Measurements from ENCODE around the gene MICOS13. TPM values are rescaled to one million over a fixed set of nuclear protein-coding genes. Genes with fewer than 3 reads are reported as not detected.

The MICOS13 gene
- total RNA-seq, result 10 to 100 TPM; 54.6 to 62.1 TPM

- ChIA-PET CTCF (interaction anchor here (1.6 kb wide), 1 partner anchor 9 kb away, joined by 4 read pairs; the partner anchor contains the start of gene RPL36), POLR2A (no interaction called here)
These were observed at the start of gene MICOS13, which contains the start of gene HSD11B1L for GRCh38 chr19:5680437-5681368. Gene MICOS13, minus strand, starts transcription at chr19:5680516. Its CDS starts 30 bp downstream, at chr19:5680486. Gene HSD11B1L, plus strand, starts transcription at chr19:5681027. Its CDS starts 3,806 bp downstream, at chr19:5684833.

- CTCF ChIA-PET, result no interaction called here
- POLR2A ChIA-PET, result no interaction called here
These were observed 47.2 kb upstream of the MICOS13 start for GRCh38 chr19:5727453-5728050.

GRCh38 chr19:5719961-5720790 is 39.9 kb upstream of the MICOS13 start, which contains the start of the genes CATSPERD and LONP1:
Gene CATSPERD, plus strand, starts transcription at chr19:5720637. Its CDS starts 101 bp downstream, at chr19:5720738.
Gene LONP1, minus strand, starts transcription at chr19:5720146. Its CDS starts 14 bp downstream, at chr19:5720132.
- POLR2A ChIA-PET, result interaction anchor here (0.5 to 4.4 kb wide), 8 partner anchors 14 to 108 kb away, joined by 3 to 73 read pairs (median 10); partner anchors contain the start of genes DUS3L, RPL36, SAFB and SAFB2
- CTCF ChIA-PET, result interaction anchor here (0.9 to 3.5 kb wide), 7 partner anchors 18 to 83 kb away, joined by 3 to 30 read pairs (median 7); no protein-coding TSS in a partner anchor

GRCh38 chr19:5719274-5719960 is 39.1 kb upstream of the MICOS13 start:
- POLR2A ChIA-PET, result interaction anchor here (0.6 to 4.4 kb wide), 11 partner anchors 12 to 742 kb away, joined by 3 to 73 read pairs (median 12); partner anchors contain the start of genes DUS3L, NDUFA11, RPL36 and SAFB
- CTCF ChIA-PET, result interaction anchor here (0.9 to 3.5 kb wide), 6 partner anchors 10 to 85 kb away, joined by 4 to 30 read pairs (median 6); partner anchors contain the start of gene RPL36

- ChIA-PET CTCF (interaction anchor here (0.6 to 3.5 kb wide), 7 partner anchors 9 to 1579 kb away, joined by 3 to 30 read pairs (median 5); partner anchors contain the start of gene RPL36), POLR2A (interaction anchor here (0.6 to 4.4 kb wide), 19 partner anchors 9 to 1478 kb away, joined by 3 to 73 read pairs (median 5); partner anchors contain the start of genes DUS3L, NDUFA11, RPL36 and SAFB)
These were observed 38.4 kb upstream of the MICOS13 start for GRCh38 chr19:5718579-5719273.

GRCh38 chr19:5718037-5718578 is 37.8 kb upstream of the MICOS13 start:
- POLR2A ChIA-PET, result interaction anchor here (0.6 to 4.4 kb wide), 16 partner anchors 8 to 1479 kb away, joined by 3 to 73 read pairs (median 5); partner anchors contain the start of genes DUS3L, NDUFA11, RPL36 and SAFB
- CTCF ChIA-PET, result interaction anchor here (0.6 to 3.5 kb wide), 7 partner anchors 9 to 1578 kb away, joined by 3 to 30 read pairs (median 6); partner anchors contain the start of gene RPL36

GRCh38 chr19:5717215-5717935 is 37.1 kb upstream of the MICOS13 start:
- ChIA-PET POLR2A (interaction anchor here (0.7 to 4.4 kb wide), 5 partner anchors 10 to 187 kb away, joined by 3 to 73 read pairs (median 3); partner anchors contain the start of gene RPL36), CTCF (interaction anchor here (1.6 to 2.8 kb wide), 3 partner anchors 10 to 27 kb away, joined by 5 to 25 read pairs (median 8); partner anchors contain the start of gene RPL36)

- ChIA-PET CTCF (interaction anchor here (0.7 to 1.8 kb wide), 4 partner anchors 20 to 83 kb away, joined by 4 to 8 read pairs (median 6); partner anchors contain the start of gene RPL36), POLR2A (interaction anchor here (0.7 to 1.6 kb wide), 3 partner anchors 22 to 710 kb away, joined by 4 to 15 read pairs (median 5); partner anchors contain the start of gene KHSRP)
These were observed 34.5 kb upstream of the MICOS13 start for GRCh38 chr19:5714816-5715215.

- POLR2A ChIA-PET, result no interaction called here
- CTCF ChIA-PET, result interaction anchor here (0.8 kb wide), 1 partner anchor 26 kb away, joined by 3 read pairs; no protein-coding TSS in a partner anchor
These were observed 32.9 kb upstream of the MICOS13 start for GRCh38 chr19:5713228-5713627.

- ChIA-PET CTCF (no interaction called here), POLR2A (interaction anchor here (0.5 to 1.2 kb wide), 2 partner anchors 21 to 114 kb away, joined by 3 to 10 read pairs; no protein-coding TSS in a partner anchor)
These were observed 31.4 kb upstream of the MICOS13 start for GRCh38 chr19:5711713-5712161.

GRCh38 chr19:5711025-5711424 is 30.7 kb upstream of the MICOS13 start:
- ChIA-PET POLR2A (interaction anchor here (0.5 kb wide), 1 partner anchor 113 kb away, joined by 10 read pairs; no protein-coding TSS in a partner anchor), CTCF (no interaction called here)

- CTCF ChIA-PET, result interaction anchor here (0.8 to 2.7 kb wide), 4 partner anchors 10 to 26 kb away, joined by 3 to 8 read pairs (median 6); partner anchors contain the start of gene RPL36
- POLR2A ChIA-PET, result interaction anchor here (0.7 to 1.1 kb wide), 3 partner anchors 10 to 17 kb away, joined by 3 to 5 read pairs (median 3); no protein-coding TSS in a partner anchor
These were observed 27.6 kb upstream of the MICOS13 start for GRCh38 chr19:5707576-5708575.

GRCh38 chr19:5706876-5707573 is 26.7 kb upstream of the MICOS13 start:
- CTCF ChIA-PET, result interaction anchor here (0.5 to 2.7 kb wide), 4 partner anchors 11 to 34 kb away, joined by 3 to 8 read pairs (median 6); partner anchors contain the start of gene RPL36
- POLR2A ChIA-PET, result interaction anchor here (0.7 to 1.1 kb wide), 3 partner anchors 10 to 12 kb away, joined by 3 to 4 read pairs (median 3); no protein-coding TSS in a partner anchor
